Transverse colon (tissue), 4 donors: ENCODE data around the gene PLET1. TPM values are rescaled to one million over a fixed set of nuclear protein-coding genes. Genes with fewer than 3 reads are reported as not detected.

Experiments
- DNase-seq: peaks from one replicate; pipeline ENCODE4 v3.0.0-alpha.2; 2019
- H3K27ac ChIP-seq, 4 donors: fragments of 200-600 bp; sonication (generic); 2 replicates each; pipeline ENCODE4 v1.5.1; 2016 to 2018; ENCODE audit warnings: inconsistent platforms in 4 of 4
- H3K27me3 ChIP-seq: fragments of 200-600 bp; sonication (generic); 2 replicates; pipeline ENCODE4 v1.5.1; 2017; ENCODE audit warnings: inconsistent platforms
- H3K36me3 ChIP-seq, 4 donors: fragments of 200-600 bp; sonication (generic); 2 replicates each; pipeline ENCODE4 v1.5.1; 2017 to 2019; ENCODE audit warnings: inconsistent platforms in 4 of 4
- H3K4me1 ChIP-seq, 4 donors: fragments of 200-600 bp; sonication (generic); 2 replicates each; pipeline ENCODE4 v1.5.1; 2017 to 2020; ENCODE audit warnings: inconsistent platforms in 4 of 4
- H3K4me3 ChIP-seq, 4 donors: fragments of 200-600 bp; sonication (generic); 1 replicate in 1 of 4; 2 replicates in 3 of 4; pipeline versions ENCODE4 v1.5.1 to v1.6.1; 2017 to 2019; ENCODE audit warnings: inconsistent platforms in 4 of 4
- H3K9me3 ChIP-seq, 2 donors: fragments of 200-600 bp; sonication (generic); 2 replicates each; pipeline ENCODE4 v1.5.1; 2017 to 2019; ENCODE audit warnings: inconsistent platforms in 2 of 2
- CTCF ChIP-seq, 5 experiments: fragments of 200-600 bp in 3 of 5; fragments of 450-650 bp in 2 of 5; sonication (generic) in 3 of 5; IDR thresholded peaks; 1 replicate in 2 of 5; 2 replicates in 3 of 5; pipeline ENCODE4 v1.5.1; 2016 to 2017; ENCODE audit warnings: antibody characterized with exemption in 5 of 5, inconsistent platforms in 3 of 5, mild to moderate bottlenecking in 2 of 5, moderate library complexity in 1 of 5
- EP300 ChIP-seq: sonication (generic); formaldehyde crosslinking; IDR thresholded peaks from one replicate; pipeline ENCODE4 v1.6.1; 2017; ENCODE audit warnings: antibody characterized with exemption, low read depth
- POLR2A ChIP-seq: fragments of 450-650 bp; IDR thresholded peaks from one replicate; pipeline ENCODE4 v1.6.1; 2016; ENCODE audit warnings: antibody characterized with exemption, mild to moderate bottlenecking, moderate library complexity
- POLR2AphosphoS5 ChIP-seq, 3 donors: sonication (generic); formaldehyde crosslinking; IDR thresholded peaks; one replicate each; pipeline ENCODE4 v1.6.1; 2016; ENCODE audit warnings: antibody characterized with exemption in 3 of 3
- WGBS, 2 donors: methylation state at CpG; one replicate each; pipeline ENCODE4 v1.1.5; 2018; ENCODE audit warnings: low coverage in 1 of 2; 5-methylcytosine and 5-hydroxymethylcytosine counted together
- in situ Hi-C, 4 donors: fragments of 200-750 bp; cut with MboI; loops; one replicate each; pipeline versions ENCODE4 v1.15.0 to v1.15.1; 2017; ENCODE audit warnings: low sequenced_read_pairs in 3 of 4, low pct_ligation_motif_present in 1 of 4, low pct_unique_long_range_greater_than_20kb in 1 of 4
- intact Hi-C: fragments of 100-400 bp; cut with DNase I; formaldehyde crosslinking; loops from one replicate; pipeline ENCODE4 v1.15.1; 2023; ENCODE audit warnings: low total_unique reads
- total RNA-seq, 4 donors: library from RNA; depleted of rRNA; stranded (reverse); fragments of >200 nt; gene quantifications; one replicate each; pipeline ENCODE4 v1.1.0, GENCODE V29; 2016

Gene PLET1
- total RNA-seq, 4 donors from 2014 or later, result not detected

- H3K4me1 ChIP-seq, result peaks cover 6 to 14% (median 10%) of the 10 kb centered on the region in 4 donors
- H3K36me3 ChIP-seq, result peaks cover 0 to 15% (median 2%) of the 10 kb centered on the region in 4 donors
- H3K27me3 ChIP-seq, result no peaks in the 10 kb centered on the region
- DNase-seq, result no peak
- no peaks in the 10 kb centered on the region for H3K9me3 ChIP-seq
- 99 to 100% methylated on average over 1 to 2 of the region's 2 CpGs for WGBS, 2 donors
- no peak overlapping the region for H3K4me3 ChIP-seq
- no peak overlapping the region for H3K27ac ChIP-seq
- in situ Hi-C loops (no loop called here), intact Hi-C loops (no loop called here)
- no peak for TF ChIP-seq CTCF (IDR thresholded peaks at IDR 0.05)
- TF ChIP-seq EP300, result no peak
- TF ChIP-seq POLR2A, result no peak
- TF ChIP-seq POLR2AphosphoS5 (IDR thresholded peaks at IDR 0.05), result no peak
Observed at GRCh38 chr11:112228706-112229105, 32.0 kb downstream of the PLET1 start.

- Histone ChIP-seq H3K27ac (peak overlapping the region; percentile 96 to 97 (median 97)), H3K4me1 (peaks cover 6 to 14% (median 10%) of the 10 kb centered on the region in 4 donors), H3K36me3 (peaks cover 0 to 7% (median 2%) of the 10 kb centered on the region in 4 donors), H3K4me3 (peak overlapping the region in 3 of 4 donors; percentile 60 to 82 (median 77)), H3K27me3 (no peaks in the 10 kb centered on the region), H3K9me3 (no peaks in the 10 kb centered on the region)
- TF ChIP-seq CTCF (IDR thresholded peaks at IDR 0.05), result no peak
- no peak for TF ChIP-seq POLR2A
- TF ChIP-seq POLR2AphosphoS5 (IDR thresholded peaks at IDR 0.05), result no peak
- TF ChIP-seq EP300, result no peak
- WGBS, 2 donors, result 64% methylated on average over 4 of the region's 4 CpGs; no CpG with 5 or more reads in 1 of the 2 donors
- DNase-seq, result no peak
- in situ Hi-C loops (no loop called here), intact Hi-C loops (no loop called here)
Observed at GRCh38 chr11:112227471-112227870, 33.2 kb downstream of the PLET1 start.

GRCh38 chr11:112226831-112227401, 33.7 kb downstream of the PLET1 start:
- Histone ChIP-seq H3K4me1 (peaks cover 6 to 19% (median 10%) of the 10 kb centered on the region in 4 donors), H3K36me3 (peaks cover 0 to 7% (median 2%) of the 10 kb centered on the region in 4 donors), H3K27me3 (no peaks in the 10 kb centered on the region), H3K27ac (peak overlapping the region; percentile 96 to 97 (median 97)), H3K4me3 (peak overlapping the region; percentile 60 to 82 (median 72)), H3K9me3 (no peaks in the 10 kb centered on the region)
- DNase-seq, result no peak
- TF ChIP-seq POLR2AphosphoS5 (IDR thresholded peaks at IDR 0.05) (no peak), POLR2A (no peak), CTCF (IDR thresholded peaks at IDR 0.05) (no peak), EP300 (no peak)
- in situ Hi-C loops, result no loop called here
- WGBS, 2 donors, result 7% methylated on average over 10 to 16 of the region's 16 CpGs
- intact Hi-C loops, result no loop called here

- Histone ChIP-seq H3K9me3 (no peaks in the 10 kb centered on the region), H3K27ac (peak within 1 kb of the TSS; percentile 96 to 97 (median 97)), H3K4me3 (peak within 1 kb of the TSS; percentile 60 to 82 (median 72)), H3K27me3 (no peaks in the 10 kb centered on the region), H3K36me3 (peaks cover 0 to 7% (median 2%) of the 10 kb centered on the region in 4 donors), H3K4me1 (peaks cover 6 to 26% (median 10%) of the 10 kb centered on the region in 4 donors)
- 0% methylated on average over 5 to 46 of the region's 70 CpGs for WGBS, 2 donors
- peak; percentile 90 for DNase-seq
- TF ChIP-seq EP300, result no peak
- peak; percentile 79 to 97 (median 96) for TF ChIP-seq POLR2AphosphoS5 (IDR thresholded peaks at IDR 0.05)
- peak; percentile 95 for TF ChIP-seq POLR2A
- TF ChIP-seq CTCF (IDR thresholded peaks at IDR 0.05), result no peak
- intact Hi-C loops (no loop called here), in situ Hi-C loops (no loop called here)
Observed at GRCh38 chr11:112226062-112226830, 34.4 kb downstream of the PLET1 start, which contains the start of gene PTS. Gene PTS (plus strand): TSS chr11:112226428. CDS start chr11:112226444, 16 bp downstream.
